Astrocyte of the spinal cord (primary cell): ENCODE results near the gene ZSCAN20.

ENCODE experiments used
- DNase-seq: peaks from one replicate; pipeline ENCODE4 v3.0.0; 2011; ENCODE audit warnings: low read depth, low spot score
- H3K4me3 ChIP-seq: 2 replicates; pipeline ENCODE4 v1.5.1; 2011; ENCODE audit warnings: low read depth, mild to moderate bottlenecking, low read length, moderate library complexity
- CTCF ChIP-seq: IDR thresholded peaks from 2 replicates; pipeline ENCODE4 v1.5.1; 2012; ENCODE audit warnings: low read depth, mild to moderate bottlenecking, low read length, inconsistent platforms
- in situ Hi-C: cut with HindIII; loops from 2 replicates; pipeline ENCODE4 v1.10.0; 2017; ENCODE audit warnings: low sequenced_read_pairs

Gene ZSCAN20

GRCh38 chr1:33456502-33456886 lies 16.0 kb upstream of the ZSCAN20 start:
- TF ChIP-seq CTCF = no peak
- in situ Hi-C loops = no loop called here

GRCh38 chr1:33459691-33460090 lies 12.8 kb upstream of the ZSCAN20 start:
- H3K4me3 ChIP-seq = no peak overlapping the region
- no peak for TF ChIP-seq CTCF
- in situ Hi-C loops = no loop called here
- DNase-seq = no peak

More at GRCh38 chr1:33456502-33456886, 16.0 kb upstream of the ZSCAN20 start:
- DNase-seq = no peak
- no peak overlapping the region for H3K4me3 ChIP-seq

GRCh38 chr1:33460144-33460543 lies 12.3 kb upstream of the ZSCAN20 start:
- TF ChIP-seq CTCF = no peak
- no peak overlapping the region for H3K4me3 ChIP-seq
- in situ Hi-C loops = no loop called here
- DNase-seq = no peak

- TF ChIP-seq CTCF = no peak
- DNase-seq = no peak
- in situ Hi-C loops = no loop called here
- no peak overlapping the region for H3K4me3 ChIP-seq
Measured at GRCh38 chr1:33460947-33461629, 11.4 kb upstream of the ZSCAN20 start.

- no peak overlapping the region for H3K4me3 ChIP-seq
- no peak for TF ChIP-seq CTCF
- in situ Hi-C loops = no loop called here
- no peak for DNase-seq
Measured at GRCh38 chr1:33462405-33463164, 9.9 kb upstream of the ZSCAN20 start.

GRCh38 chr1:33464552-33464951 lies 7.9 kb upstream of the ZSCAN20 start:
- DNase-seq = no peak
- no peak for TF ChIP-seq CTCF
- H3K4me3 ChIP-seq = no peak overlapping the region
- in situ Hi-C loops = no loop called here
